ENCODE data around the gene FXYD2. TPM values are rescaled to one million over a fixed set of nuclear protein-coding genes. Genes with fewer than 3 reads are reported as not detected.

The FXYD2 gene
- total RNA-seq, 1 donor from 2014 or later: 40.8 TPM

DNA sequence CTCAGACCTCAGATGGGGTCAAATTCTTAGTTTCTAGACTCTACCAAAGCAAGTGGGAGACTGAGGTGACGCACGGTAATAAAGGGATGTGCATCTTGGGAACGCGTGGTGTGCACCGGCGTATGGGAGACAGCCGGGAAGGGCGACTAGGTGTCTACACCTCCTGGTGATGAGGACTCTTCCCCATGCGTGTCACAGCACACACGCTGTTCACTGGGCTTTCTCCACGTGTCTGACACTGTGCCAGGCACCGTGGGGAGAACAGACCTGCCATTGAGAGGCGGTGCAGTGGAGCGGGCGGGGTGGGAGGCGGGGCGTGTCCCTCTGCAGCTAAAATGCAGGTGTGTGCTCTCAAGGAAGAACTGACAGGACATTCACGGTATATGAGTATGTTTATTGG is 46.6 kb upstream of the FXYD2 start:
- DNase-seq (ENCODE audit: extremely low spot score, unreplicated experiment): no peak
- H3K9me3 Mint-ChIP-seq: no peaks in the 10 kb centered on the region
- peaks cover 60% of the 10 kb centered on the region for H3K4me1 Mint-ChIP-seq (ENCODE audit: unreplicated experiment)
- peaks cover 6% of the 10 kb centered on the region for H3K36me3 Mint-ChIP-seq
- no peak overlapping the region for H3K4me3 Mint-ChIP-seq
- peaks cover 35% of the 10 kb centered on the region for H3K27me3 Mint-ChIP-seq
- peak overlapping the region; percentile 1 for H3K27ac Mint-ChIP-seq
- TF ChIP-seq, protein P1, sequence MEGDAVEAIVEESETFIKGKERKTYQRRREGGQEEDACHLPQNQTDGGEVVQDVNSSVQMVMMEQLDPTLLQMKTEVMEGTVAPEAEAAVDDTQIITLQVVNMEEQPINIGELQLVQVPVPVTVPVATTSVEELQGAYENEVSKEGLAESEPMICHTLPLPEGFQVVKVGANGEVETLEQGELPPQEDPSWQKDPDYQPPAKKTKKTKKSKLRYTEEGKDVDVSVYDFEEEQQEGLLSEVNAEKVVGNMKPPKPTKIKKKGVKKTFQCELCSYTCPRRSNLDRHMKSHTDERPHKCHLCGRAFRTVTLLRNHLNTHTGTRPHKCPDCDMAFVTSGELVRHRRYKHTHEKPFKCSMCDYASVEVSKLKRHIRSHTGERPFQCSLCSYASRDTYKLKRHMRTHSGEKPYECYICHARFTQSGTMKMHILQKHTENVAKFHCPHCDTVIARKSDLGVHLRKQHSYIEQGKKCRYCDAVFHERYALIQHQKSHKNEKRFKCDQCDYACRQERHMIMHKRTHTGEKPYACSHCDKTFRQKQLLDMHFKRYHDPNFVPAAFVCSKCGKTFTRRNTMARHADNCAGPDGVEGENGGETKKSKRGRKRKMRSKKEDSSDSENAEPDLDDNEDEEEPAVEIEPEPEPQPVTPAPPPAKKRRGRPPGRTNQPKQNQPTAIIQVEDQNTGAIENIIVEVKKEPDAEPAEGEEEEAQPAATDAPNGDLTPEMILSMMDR (conservative IDR thresholded peaks at IDR 0.05): no peak

DNA sequence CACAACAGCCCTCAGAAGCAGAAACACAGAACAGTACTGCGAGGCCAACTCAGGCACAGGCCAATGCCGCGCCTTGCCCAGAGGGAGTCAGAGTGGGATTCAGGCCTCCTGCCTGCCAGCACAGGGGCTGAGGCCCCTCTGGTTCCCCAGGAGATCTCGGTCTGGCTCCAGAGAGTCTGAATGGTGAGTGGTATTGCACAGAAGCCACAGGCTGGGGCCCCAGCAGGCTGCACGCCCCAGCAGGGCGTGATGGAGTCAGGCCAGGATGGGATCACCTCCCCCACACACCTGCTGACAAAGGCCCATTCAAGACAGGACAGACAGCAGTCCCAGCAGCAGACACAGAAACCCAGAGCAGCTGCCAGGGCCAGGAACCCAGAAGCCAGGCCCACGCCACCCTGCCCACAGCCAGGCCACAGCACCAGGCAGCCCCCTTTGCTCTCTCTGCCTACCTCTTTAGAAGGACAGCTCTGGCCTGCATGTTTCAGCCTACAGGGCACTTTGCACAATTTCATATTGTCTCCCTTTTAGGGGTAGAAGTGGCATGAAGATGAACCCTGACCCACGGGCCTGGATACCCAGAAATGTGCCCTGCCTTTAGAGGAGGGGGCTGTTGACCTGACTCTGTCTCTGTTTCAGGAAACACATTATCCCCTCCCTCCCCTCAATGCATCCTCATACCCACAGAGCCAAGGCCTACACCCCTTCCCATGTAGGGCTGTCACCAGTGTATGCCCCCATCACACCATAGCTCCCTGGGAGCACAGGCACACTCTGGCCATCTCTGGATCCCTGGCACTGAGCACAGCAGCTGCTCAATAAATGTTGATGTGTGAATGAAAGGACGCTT is 45.8 kb upstream of the FXYD2 start:
- Mint-ChIP-seq H3K27ac (peak overlapping the region; percentile 74), H3K9me3 (peaks cover 3% of the 10 kb centered on the region), H3K4me1 (ENCODE audit: unreplicated experiment) (peaks cover 61% of the 10 kb centered on the region), H3K27me3 (peaks cover 31% of the 10 kb centered on the region), H3K36me3 (peaks cover 6% of the 10 kb centered on the region), H3K4me3 (peak overlapping the region; percentile 27)
- TF ChIP-seq, protein P1 (conservative IDR thresholded peaks at IDR 0.05): no peak
- DNase-seq (ENCODE audit: extremely low spot score, unreplicated experiment): peak; percentile 55

DNA sequence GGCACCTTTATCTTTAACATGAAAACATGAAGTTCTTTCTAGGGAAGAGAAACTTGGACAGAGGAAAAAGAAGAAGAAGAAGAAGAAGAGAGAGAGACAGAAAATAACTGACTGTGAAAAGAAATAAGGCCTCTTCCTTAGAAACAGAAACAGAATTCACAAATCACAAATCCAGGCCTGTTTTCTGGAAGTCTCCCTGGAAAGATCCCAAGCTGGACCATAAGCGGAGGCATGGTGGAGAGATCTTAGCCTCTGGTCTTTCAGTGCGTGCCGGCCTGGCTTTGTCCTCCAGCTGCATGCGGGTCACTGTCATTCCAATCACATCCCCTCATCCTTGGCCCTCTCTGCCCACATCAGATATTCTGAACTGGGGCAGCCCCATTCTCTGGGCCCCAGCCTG is 45.1 kb upstream of the FXYD2 start:
- H3K9me3 Mint-ChIP-seq: peaks cover 3% of the 10 kb centered on the region
- peak overlapping the region; percentile 74 for H3K27ac Mint-ChIP-seq
- no peak for DNase-seq (ENCODE audit: extremely low spot score, unreplicated experiment)
- H3K4me1 Mint-ChIP-seq (ENCODE audit: unreplicated experiment): peaks cover 55% of the 10 kb centered on the region
- peak overlapping the region; percentile 27 for H3K4me3 Mint-ChIP-seq
- peaks cover 25% of the 10 kb centered on the region for H3K27me3 Mint-ChIP-seq
- TF ChIP-seq, protein P1 (conservative IDR thresholded peaks at IDR 0.05): no peak
- H3K36me3 Mint-ChIP-seq: peaks cover 7% of the 10 kb centered on the region

DNA sequence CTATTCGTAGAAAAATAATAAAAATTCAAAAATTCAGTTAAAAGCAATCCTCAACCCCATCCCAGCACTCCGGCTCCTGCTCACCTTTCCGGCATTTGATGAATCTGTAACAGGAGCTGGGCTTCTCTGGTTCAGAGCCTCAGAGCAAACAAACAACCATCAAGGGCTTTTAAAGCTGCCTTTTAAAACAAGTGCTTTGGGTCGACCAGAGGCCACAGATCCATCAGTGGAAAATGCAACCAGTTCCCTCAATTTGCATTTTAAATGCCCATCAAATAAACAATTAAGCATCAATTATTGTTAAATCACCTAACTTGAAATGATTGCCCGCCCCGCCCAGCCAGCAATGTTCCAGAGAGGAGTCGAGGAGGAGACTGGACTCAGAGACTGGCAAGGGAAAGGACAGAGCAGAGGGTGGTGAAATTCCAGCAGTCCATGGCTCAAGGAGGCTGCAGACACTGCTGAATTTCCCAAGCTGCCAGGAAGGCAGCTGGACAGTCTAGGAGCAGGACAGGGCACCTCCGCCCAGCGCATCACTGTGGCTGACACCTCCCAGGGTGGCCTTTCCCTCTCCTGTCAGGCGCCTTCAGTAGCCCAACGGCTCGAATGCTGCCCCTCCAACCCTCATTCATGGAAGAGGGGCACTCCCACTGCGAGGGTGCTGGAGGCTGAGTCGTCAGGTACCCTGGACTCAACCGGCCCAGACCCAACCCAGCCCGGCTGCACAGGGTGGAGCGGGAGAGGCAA is 44.4 kb upstream of the FXYD2 start:
- TF ChIP-seq, protein P1 (conservative IDR thresholded peaks at IDR 0.05): no peak
- Mint-ChIP-seq H3K4me1 (ENCODE audit: unreplicated experiment) (peaks cover 49% of the 10 kb centered on the region), H3K36me3 (peaks cover 10% of the 10 kb centered on the region), H3K4me3 (peak overlapping the region; percentile 39), H3K9me3 (peaks cover 3% of the 10 kb centered on the region), H3K27ac (no peak overlapping the region), H3K27me3 (peaks cover 23% of the 10 kb centered on the region)
- peak; percentile 65 for DNase-seq (ENCODE audit: extremely low spot score, unreplicated experiment)

DNA sequence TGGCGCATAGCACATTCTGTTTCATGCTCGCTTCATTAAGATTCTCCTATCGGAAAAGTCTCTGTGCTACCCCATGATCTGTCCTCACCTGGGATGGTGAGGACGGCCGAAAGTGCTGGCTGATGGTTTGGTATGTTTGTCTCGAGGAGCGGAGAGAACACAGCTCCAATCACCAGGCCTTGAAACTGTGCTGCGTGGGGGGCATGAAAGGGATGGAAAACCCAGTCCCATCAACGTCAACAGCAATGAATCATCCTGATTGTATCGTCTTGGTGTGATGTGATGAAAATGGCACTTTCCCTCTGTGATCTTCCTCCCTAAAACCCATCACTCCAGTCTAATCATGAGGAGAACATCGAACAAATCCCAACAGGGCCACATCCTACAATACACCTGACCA is 43.5 kb upstream of the FXYD2 start:
- no peak for DNase-seq (ENCODE audit: extremely low spot score, unreplicated experiment)
- Mint-ChIP-seq H3K27ac (no peak overlapping the region), H3K4me3 (no peak overlapping the region), H3K4me1 (ENCODE audit: unreplicated experiment) (peaks cover 47% of the 10 kb centered on the region), H3K9me3 (peaks cover 3% of the 10 kb centered on the region), H3K27me3 (peaks cover 14% of the 10 kb centered on the region), H3K36me3 (peaks cover 10% of the 10 kb centered on the region)
- TF ChIP-seq, protein P1 (conservative IDR thresholded peaks at IDR 0.05): no peak
